Endothelial cell of umbilical vein (primary cell): ENCODE data around the gene IKZF3. TPM values are rescaled to one million over a fixed set of nuclear protein-coding genes. Genes with fewer than 3 reads are reported as not detected.

Experiments
- BruUV-seq: library from RNA; stranded (reverse); fragments of 400-500 nt; replicated peaks from 2 replicates; lab custom pipeline; 2021; lab: Mats Ljungman, UMichigan
- CTCF ChIA-PET: fragments of 300-600, 350-600 bp; sonication (Branson Sonifier 250); formaldehyde crosslinking; loops from one replicate; lab custom pipeline; 2021; ENCODE audit warnings: antibody characterized with exemption, inconsistent platforms; lab: Charles Lee
- POLR2A ChIA-PET: fragments of 300-600, 350-600 bp; sonication (Branson Sonifier 250); formaldehyde crosslinking; loops from one replicate; lab custom pipeline; 2021; ENCODE audit warnings: antibody characterized with exemption, inconsistent platforms; lab: Charles Lee
- DNase-seq: peaks from one replicate; pipeline ENCODE4 v3.0.0-alpha.2; 2011; ENCODE audit warnings: low read depth, low spot score
- FAIRE-seq: peaks from 2 replicates; lab custom pipeline; 2011; peaks lifted over from hg19 to GRCh38; lab: Jason Lieb, UNC
- H2AFZ ChIP-seq: 2 replicates; pipeline ENCODE4 v1.6.0; 2012; ENCODE audit warnings: low read depth, low read length, control low read depth, inconsistent platforms
- H3K27ac ChIP-seq: 2 replicates; pipeline ENCODE4 v1.5.1; 2011; ENCODE audit warnings: low read depth, mild to moderate bottlenecking, control low read depth, low read length, moderate library complexity; ENCODE audit not compliant: insufficient read depth
- H3K27me3 ChIP-seq, 2 experiments: 2 replicates each; pipeline versions ENCODE4 v1.6.0 to v1.6.1; 2011; ENCODE audit warnings: low read length in 2 of 2, mixed read lengths in 1 of 2; ENCODE audit not compliant: control insufficient read depth in 2 of 2, insufficient read depth in 2 of 2
- H3K36me3 ChIP-seq, 2 experiments: 2 replicates in 1 of 2; 3 replicates in 1 of 2; pipeline ENCODE4 v1.5.1; 2011; ENCODE audit warnings: low read length in 2 of 2, mild to moderate bottlenecking in 1 of 2, moderate library complexity in 1 of 2; ENCODE audit not compliant: control insufficient read depth in 2 of 2, insufficient read depth in 2 of 2; ENCODE audit errors: extremely low read depth in 1 of 2
- H3K4me1 ChIP-seq: 3 replicates; pipeline ENCODE4 v1.5.1; 2011; ENCODE audit warnings: mild to moderate bottlenecking, low read length; ENCODE audit not compliant: control insufficient read depth, insufficient read depth; ENCODE audit errors: extremely low read depth
- H3K4me2 ChIP-seq: 2 replicates; pipeline ENCODE4 v1.6.1; 2011; ENCODE audit warnings: low read length, control low read depth, mixed read lengths; ENCODE audit not compliant: insufficient read depth
- H3K4me3 ChIP-seq, 3 experiments: fragments of 200-600 bp in 1 of 3; sonication (generic), shearing (Covaris generic) in 1 of 3; replicated peaks in 1 of 3; 2 replicates each; pipeline ENCODE4 v1.5.1; 2011 to 2016; ENCODE audit warnings: control low read depth in 3 of 3, low read length in 3 of 3, mild to moderate bottlenecking in 2 of 3, inconsistent platforms in 1 of 3, low read depth in 1 of 3, moderate library complexity in 1 of 3; ENCODE audit not compliant: insufficient read depth in 1 of 3
- H3K79me2 ChIP-seq: 2 replicates; pipeline ENCODE4 v1.6.0; 2012; ENCODE audit warnings: low read length, inconsistent platforms; ENCODE audit not compliant: control insufficient read depth, insufficient read depth
- H3K9ac ChIP-seq: replicated peaks from 2 replicates; pipeline ENCODE3; 2011; ENCODE audit warnings: low read length, control low read depth; ENCODE audit not compliant: insufficient read depth; ENCODE audit errors: extremely low read depth
- H3K9me1 ChIP-seq: replicated peaks from 3 replicates; pipeline ENCODE4 v1.6.0; 2011; ENCODE audit warnings: mild to moderate bottlenecking, low read length; ENCODE audit not compliant: control insufficient read depth, insufficient read depth; ENCODE audit errors: extremely low read depth
- H3K9me3 ChIP-seq: replicated peaks from 2 replicates; pipeline ENCODE4 v1.5.1; 2012; ENCODE audit warnings: low read length, inconsistent platforms; ENCODE audit not compliant: control insufficient read depth, insufficient read depth
- H4K20me1 ChIP-seq: replicated peaks from 2 replicates; pipeline ENCODE3; 2011; ENCODE audit warnings: mild to moderate bottlenecking, low read length; ENCODE audit not compliant: control insufficient read depth, insufficient read depth; ENCODE audit errors: extremely low read depth
- EZH2 ChIP-seq: IDR thresholded peaks from 2 replicates; pipeline ENCODE4 v1.6.1; 2012; ENCODE audit warnings: borderline replicate concordance, low read depth, mild to moderate bottlenecking, moderate library complexity, low read length, inconsistent platforms; ENCODE audit not compliant: severe bottlenecking
- FOS ChIP-seq: IDR thresholded peaks from 2 replicates; pipeline ENCODE4 v1.6.1; 2011; ENCODE audit warnings: mild to moderate bottlenecking, low read length, moderate library complexity, borderline replicate concordance; ENCODE audit not compliant: insufficient read depth
- MYC ChIP-seq: IDR thresholded peaks from one replicate; pipeline ENCODE4 v1.6.1; 2011; ENCODE audit warnings: mild to moderate bottlenecking, low read depth, low read length
- POLR2A ChIP-seq: IDR thresholded peaks from 2 replicates; pipeline ENCODE4 v1.6.1; 2012; ENCODE audit warnings: low read depth, mild to moderate bottlenecking, control low read depth, low read length
- POLR2AphosphoS5 ChIP-seq: IDR thresholded peaks from 2 replicates; pipeline ENCODE4 v1.6.1; 2012; ENCODE audit warnings: low read depth, mild to moderate bottlenecking, control low read depth, low read length, moderate library complexity; ENCODE audit not compliant: insufficient read depth
- dilution Hi-C: fragments of 300-500 bp; cut with MboI; formaldehyde crosslinking; loops from one replicate; pipeline ENCODE4 v1.15.0; 2019; ENCODE audit warnings: low sequenced_read_pairs; ENCODE audit not compliant: extremely low pct_ligation_motif_present
- intact Hi-C: fragments of 100-400 bp; cut with micrococcal nuclease; formaldehyde crosslinking; loops from one replicate; pipeline ENCODE4 v1.10.0; 2022
- polyA plus RNA-seq, 4 experiments: library from polyadenylated mRNA; depleted of rRNA in 3 of 4; stranded (reverse) in 3 of 4; unstranded in 1 of 4; fragments of >200 nt; gene quantifications; 2 replicates each; pipeline versions ENCODE4 v1.2.1 to v1.2.3, GENCODE V29; 2011 to 2012; ENCODE audit warnings: missing spikeins in 1 of 4
- total RNA-seq: library from RNA; stranded (reverse); gene quantifications from 2 replicates; pipeline ENCODE4 v1.2.3, GENCODE V29; 2021
- TF ChIP-seq, protein P1 (sequence below), 2 donors: IDR thresholded peaks; 1 replicate in 1 of 2; 2 replicates in 1 of 2; pipeline ENCODE4 v1.5.1; 2011; ENCODE audit warnings: low read length in 2 of 2, mild to moderate bottlenecking in 2 of 2, moderate library complexity in 2 of 2, control low read depth in 1 of 2, inconsistent platforms in 1 of 2, low read depth in 1 of 2; ENCODE audit not compliant: insufficient read depth in 1 of 2; ENCODE audit errors: extremely low read depth in 1 of 2
- TF ChIP-seq, protein P2 (sequence below): IDR thresholded peaks from 2 replicates; pipeline ENCODE4 v1.6.1; 2011; ENCODE audit not compliant: insufficient read depth, insufficient read length

The IKZF3 gene
- total and polyA plus RNA-seq, 2 donors (not counting 3 experiments of a cell fraction or from before 2014, with no cell fraction given) = not detected

DNA sequence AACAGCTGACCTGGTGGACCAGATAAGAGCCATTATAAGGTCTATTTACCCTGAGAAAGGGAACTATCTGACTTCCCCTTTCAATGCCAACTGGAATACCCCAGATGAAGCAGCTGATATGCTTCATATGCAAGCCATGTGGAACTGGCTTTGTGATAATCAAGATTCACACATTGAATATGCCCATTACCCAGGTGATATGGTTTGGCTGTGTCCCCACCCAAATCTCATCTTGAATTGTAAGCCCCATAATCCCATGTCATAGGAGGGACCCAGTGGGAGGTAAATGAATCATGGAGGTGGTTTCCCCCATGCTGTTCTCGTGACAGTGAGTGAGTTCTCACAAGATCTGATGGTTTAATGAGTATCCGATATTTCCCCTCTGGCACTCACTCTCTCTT lies 42.1 kb downstream of the IKZF3 start:
- Histone ChIP-seq H3K27me3 (peaks cover 2 to 8% of the 10 kb centered on the region in 2 experiments), H3K4me1 (no peaks in the 10 kb centered on the region), H3K4me3 (no peak overlapping the region), H2AFZ (no peak overlapping the region), H3K9ac (no peak overlapping the region), H3K27ac (no peak overlapping the region), H3K9me1 (no peaks in the 10 kb centered on the region), H3K9me3 (peaks cover 2% of the 10 kb centered on the region), H4K20me1 (no peaks in the 10 kb centered on the region), H3K36me3 (no peaks in the 10 kb centered on the region), H3K79me2 (no peaks in the 10 kb centered on the region), H3K4me2 (no peak overlapping the region)
- BruUV-seq = no TSS peak
- dilution Hi-C loops = no loop called here
- no peak for FAIRE-seq
- TF ChIP-seq POLR2AphosphoS5 (no peak), MYC (no peak), EZH2 (no peak), POLR2A (no peak), FOS (no peak)
- TF ChIP-seq, protein P1, sequence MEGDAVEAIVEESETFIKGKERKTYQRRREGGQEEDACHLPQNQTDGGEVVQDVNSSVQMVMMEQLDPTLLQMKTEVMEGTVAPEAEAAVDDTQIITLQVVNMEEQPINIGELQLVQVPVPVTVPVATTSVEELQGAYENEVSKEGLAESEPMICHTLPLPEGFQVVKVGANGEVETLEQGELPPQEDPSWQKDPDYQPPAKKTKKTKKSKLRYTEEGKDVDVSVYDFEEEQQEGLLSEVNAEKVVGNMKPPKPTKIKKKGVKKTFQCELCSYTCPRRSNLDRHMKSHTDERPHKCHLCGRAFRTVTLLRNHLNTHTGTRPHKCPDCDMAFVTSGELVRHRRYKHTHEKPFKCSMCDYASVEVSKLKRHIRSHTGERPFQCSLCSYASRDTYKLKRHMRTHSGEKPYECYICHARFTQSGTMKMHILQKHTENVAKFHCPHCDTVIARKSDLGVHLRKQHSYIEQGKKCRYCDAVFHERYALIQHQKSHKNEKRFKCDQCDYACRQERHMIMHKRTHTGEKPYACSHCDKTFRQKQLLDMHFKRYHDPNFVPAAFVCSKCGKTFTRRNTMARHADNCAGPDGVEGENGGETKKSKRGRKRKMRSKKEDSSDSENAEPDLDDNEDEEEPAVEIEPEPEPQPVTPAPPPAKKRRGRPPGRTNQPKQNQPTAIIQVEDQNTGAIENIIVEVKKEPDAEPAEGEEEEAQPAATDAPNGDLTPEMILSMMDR (IDR thresholded peaks at IDR 0.05; ENCODE audit: extremely low read depth in 1 of 2, insufficient read depth in 1 of 2, low read depth in 1 of 2, low read length in 2 of 2) = no peak
- TF ChIP-seq, protein P2, sequence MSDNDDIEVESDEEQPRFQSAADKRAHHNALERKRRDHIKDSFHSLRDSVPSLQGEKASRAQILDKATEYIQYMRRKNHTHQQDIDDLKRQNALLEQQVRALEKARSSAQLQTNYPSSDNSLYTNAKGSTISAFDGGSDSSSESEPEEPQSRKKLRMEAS = no peak
- intact Hi-C loops = loop anchor here (5.0 kb wide), 1 partner anchor 345 kb away; no protein-coding TSS in a partner anchor
- ChIA-PET CTCF (interaction anchor here (0.8 kb wide), 1 partner anchor 200 kb away, joined by 3 read pairs; no protein-coding TSS in a partner anchor), POLR2A (no interaction called here)
- no peak for DNase-seq
